ENCODE measurements around the gene C3orf38.

- TF ChIP-seq CTCF (IDR thresholded peaks at IDR 0.05) (no peak), POLR2A (IDR thresholded peaks at IDR 0.05) (no peak), EP300 (IDR thresholded peaks at IDR 0.05) (no peak)
Measured at GRCh38 chr3:88137836-88138235, 11.9 kb upstream of the C3orf38 start.
